GM12875 (cell line): Measurements from ENCODE around the gene CDCP1.

ENCODE experiments used
- H3K4me3 ChIP-seq: one replicate; pipeline ENCODE4 v1.5.1; 2011; ENCODE audit warnings: low read depth, low read length, control low read depth
- TF ChIP-seq, protein P1 (sequence below): IDR thresholded peaks from 2 replicates; pipeline ENCODE4 v1.5.1; 2011; ENCODE audit warnings: low read depth, mild to moderate bottlenecking, control low read depth, inconsistent platforms, low read length, moderate library complexity, borderline replicate concordance; ENCODE audit not compliant: insufficient read depth

The CDCP1 gene

DNA sequence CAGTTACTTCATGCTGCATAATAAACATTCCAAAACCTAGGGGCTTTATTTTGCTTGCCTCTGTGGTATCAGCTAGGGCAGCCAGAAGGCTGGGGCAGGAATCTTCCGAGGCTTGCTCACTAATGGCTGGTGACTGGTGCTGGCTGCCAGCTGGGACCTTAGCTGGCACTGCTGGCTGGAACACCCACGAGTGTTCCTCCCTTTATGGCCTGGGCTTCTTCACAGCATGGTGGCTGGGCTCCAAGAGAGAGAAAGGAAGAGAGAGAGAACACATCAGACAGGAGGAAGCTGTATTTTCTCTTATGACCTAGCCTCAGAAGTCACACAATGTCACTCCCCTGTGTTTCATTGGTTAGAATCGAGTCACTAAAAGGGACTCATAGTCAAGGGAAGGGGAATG lies 23.9 kb upstream of the CDCP1 start:
- TF ChIP-seq, protein P1, sequence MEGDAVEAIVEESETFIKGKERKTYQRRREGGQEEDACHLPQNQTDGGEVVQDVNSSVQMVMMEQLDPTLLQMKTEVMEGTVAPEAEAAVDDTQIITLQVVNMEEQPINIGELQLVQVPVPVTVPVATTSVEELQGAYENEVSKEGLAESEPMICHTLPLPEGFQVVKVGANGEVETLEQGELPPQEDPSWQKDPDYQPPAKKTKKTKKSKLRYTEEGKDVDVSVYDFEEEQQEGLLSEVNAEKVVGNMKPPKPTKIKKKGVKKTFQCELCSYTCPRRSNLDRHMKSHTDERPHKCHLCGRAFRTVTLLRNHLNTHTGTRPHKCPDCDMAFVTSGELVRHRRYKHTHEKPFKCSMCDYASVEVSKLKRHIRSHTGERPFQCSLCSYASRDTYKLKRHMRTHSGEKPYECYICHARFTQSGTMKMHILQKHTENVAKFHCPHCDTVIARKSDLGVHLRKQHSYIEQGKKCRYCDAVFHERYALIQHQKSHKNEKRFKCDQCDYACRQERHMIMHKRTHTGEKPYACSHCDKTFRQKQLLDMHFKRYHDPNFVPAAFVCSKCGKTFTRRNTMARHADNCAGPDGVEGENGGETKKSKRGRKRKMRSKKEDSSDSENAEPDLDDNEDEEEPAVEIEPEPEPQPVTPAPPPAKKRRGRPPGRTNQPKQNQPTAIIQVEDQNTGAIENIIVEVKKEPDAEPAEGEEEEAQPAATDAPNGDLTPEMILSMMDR: no peak
- H3K4me3 ChIP-seq: no peak overlapping the region

DNA sequence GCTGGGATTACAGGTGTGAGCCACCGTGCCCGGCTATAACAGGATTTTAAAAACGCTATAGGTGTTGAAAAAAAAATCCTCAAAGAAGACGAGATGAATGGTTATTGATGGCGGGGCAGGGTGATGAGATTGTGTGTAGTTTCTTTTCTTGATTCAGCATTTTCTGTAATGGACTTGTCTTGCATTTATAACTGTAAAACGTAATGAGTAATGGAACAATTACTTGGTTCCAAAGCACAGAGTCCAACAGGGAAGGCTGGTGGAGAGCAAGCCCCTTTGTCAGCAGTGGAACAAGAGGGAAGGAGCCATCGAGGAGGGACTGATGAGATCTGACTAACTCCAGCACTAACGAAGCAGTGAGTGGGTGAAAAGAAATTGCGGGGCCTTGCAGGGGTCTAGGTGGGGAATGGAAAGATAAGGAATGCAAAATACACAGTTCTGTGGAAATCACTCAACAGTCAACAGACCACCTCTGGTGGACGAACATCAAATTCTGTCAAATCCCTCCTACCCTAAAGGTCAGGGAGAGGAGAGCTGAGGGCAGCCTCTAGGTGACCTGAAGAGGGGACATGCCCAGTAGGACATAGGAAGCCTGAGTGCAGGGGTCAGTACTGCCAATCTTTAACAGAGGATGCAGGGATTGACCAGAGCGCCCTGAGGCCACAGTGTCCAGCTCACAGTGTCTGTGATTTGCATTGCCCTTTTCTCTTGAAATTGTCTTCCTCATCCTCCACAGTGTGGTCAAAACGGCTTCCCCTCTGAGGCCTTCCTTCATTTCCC lies 23.1 kb upstream of the CDCP1 start:
- TF ChIP-seq, protein P1: no peak
- H3K4me3 ChIP-seq: no peak overlapping the region

DNA sequence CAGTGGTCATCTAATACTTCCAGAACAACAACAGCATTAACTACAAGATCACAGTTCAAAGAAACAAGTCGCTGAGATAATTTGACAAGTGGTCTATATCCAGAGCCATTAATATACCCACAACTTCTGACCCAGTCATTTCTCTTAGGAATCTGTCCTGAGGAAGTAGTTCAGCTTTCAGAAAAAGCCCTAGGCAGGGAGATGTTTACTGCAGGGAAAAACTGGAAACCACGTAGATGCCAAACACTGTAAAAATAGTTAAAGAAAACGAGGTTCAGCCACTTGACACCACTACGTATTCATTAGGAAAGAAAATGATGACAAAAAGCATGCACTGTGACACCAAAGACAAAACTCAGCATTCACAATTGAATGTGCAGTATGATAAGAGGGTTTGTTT lies 22.3 kb upstream of the CDCP1 start:
- H3K4me3 ChIP-seq: no peak overlapping the region
- TF ChIP-seq, protein P1: no peak

DNA sequence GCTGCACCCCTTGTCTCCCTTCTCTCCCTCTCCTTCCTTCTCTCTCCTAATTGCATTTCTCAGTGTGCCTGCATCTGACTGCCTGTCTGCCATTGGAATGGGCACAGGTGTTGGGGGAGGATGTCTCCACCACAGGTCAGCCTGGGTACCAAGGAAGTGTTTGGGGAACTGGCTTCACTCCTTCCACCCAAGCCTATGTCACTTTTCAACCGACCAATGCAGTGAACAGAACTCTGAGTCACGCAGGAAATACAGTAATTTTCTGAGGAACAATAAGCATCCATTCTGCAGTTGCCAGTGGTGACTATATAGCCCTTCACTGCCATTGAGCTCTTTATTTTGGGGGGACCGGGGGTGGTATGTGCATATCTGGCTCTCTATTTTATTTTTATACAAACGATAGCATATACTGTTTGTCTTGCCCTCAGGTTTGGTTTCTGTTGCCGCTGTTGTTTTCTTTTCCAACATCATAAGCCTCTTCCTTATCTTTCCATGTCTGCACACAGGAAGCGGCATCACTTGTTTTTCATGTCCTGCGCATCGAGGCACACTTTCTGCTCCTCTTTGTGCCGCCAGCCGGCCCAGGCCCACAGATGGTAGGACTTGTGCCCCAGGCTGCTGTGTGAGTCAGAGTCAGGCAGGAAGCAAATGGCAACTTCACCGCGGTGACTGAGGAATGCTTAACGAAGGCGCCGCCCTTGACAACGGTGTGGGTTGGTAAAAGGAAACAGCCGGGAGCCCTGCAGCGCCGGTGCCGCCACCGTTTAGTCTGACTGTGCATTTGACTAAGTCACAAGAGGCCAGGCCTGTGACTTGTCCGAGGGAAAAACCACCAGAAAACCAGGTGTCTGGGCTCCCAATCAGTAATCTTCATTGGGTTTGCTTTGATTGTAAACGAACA lies 21.1 kb upstream of the CDCP1 start:
- no peak overlapping the region for H3K4me3 ChIP-seq
- TF ChIP-seq, protein P1: no peak

DNA sequence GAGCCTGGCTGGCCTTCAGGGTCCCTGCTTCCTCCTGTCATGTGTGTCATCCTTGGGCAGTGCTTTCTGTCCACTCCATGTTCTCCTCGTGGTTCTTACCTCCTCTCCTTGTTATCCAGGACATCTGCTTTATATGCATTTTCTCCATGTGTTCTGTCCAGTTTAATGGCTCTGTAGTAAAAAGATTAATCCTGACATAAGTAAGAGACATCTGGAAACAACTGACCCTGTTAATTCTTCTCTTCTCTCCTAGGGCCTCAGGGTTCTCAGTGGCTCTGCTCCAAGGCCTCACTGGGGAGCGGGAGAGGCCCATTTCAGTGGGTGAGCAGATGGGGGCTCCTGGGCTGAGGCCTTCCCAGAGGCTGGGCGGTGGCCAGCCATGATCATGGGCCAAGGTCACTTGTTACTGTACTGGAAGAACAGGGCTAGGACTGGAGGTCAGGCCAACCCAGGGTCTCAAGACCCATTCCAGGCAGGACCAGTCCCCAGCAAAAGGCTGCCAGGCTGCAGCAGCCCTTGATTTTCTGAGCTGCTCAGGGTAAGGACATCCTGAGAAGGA lies 20.2 kb upstream of the CDCP1 start:
- TF ChIP-seq, protein P1: no peak
- H3K4me3 ChIP-seq: no peak overlapping the region

DNA sequence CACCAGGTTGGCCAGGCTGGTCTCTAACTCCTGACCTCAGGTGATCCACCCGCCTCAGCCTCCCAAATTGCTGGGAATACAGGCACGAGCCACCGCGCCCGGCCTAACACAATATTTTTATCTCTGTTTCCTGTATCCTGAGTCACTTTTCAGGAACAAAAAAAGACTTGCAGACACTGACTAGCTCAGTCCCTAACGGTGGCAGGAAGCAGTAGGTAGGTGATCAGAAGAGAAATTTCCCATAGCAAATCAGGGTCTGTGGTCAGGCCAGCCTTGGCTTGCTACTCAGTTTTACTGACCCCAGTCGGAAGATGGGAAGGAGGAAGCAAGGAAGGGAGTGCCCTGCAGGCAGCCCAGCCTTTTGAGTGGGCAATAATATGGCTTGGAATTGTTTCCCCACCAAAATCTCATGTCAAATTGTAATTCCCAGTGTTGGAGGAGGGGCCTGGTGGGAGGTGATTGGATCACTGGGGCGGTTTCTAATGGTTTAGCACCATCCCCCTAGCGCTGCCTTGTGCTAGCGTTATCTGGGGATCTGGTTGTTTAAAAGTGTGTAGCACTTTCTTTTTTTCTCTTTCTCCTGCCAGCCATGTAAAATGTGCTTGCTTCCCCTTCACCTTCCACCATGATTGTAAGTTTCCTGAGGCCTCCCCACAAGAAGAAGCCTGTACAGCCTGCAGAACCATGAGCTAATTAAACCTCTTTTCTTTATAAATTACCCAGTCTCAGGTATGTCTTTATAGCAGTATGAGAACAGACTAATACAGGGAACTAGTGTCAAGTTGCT lies 19.5 kb upstream of the CDCP1 start:
- TF ChIP-seq, protein P1: no peak

More for the DNA sequence above, 19.5 kb upstream of the CDCP1 start:
- no peak overlapping the region for H3K4me3 ChIP-seq
